Measurements from ENCODE around the gene UBR4.

UBR4 gene

GRCh38 chr1:19202396-19202795 lies 7.7 kb downstream of the UBR4 start:
- TF ChIP-seq MYC (IDR thresholded peaks at IDR 0.05; ENCODE audit: low read depth, low read length), result no peak
- no peak for TF ChIP-seq POLR2A (IDR thresholded peaks at IDR 0.05; ENCODE audit: extremely low read depth, insufficient read length)
- no peak for TF ChIP-seq CTCF (IDR thresholded peaks at IDR 0.05; ENCODE audit: low read depth, low read length)
- H3K4me3 ChIP-seq (ENCODE audit: low read depth, low read length), result no peak overlapping the region
- no peak for DNase-seq (ENCODE audit: low read depth)

DNA sequence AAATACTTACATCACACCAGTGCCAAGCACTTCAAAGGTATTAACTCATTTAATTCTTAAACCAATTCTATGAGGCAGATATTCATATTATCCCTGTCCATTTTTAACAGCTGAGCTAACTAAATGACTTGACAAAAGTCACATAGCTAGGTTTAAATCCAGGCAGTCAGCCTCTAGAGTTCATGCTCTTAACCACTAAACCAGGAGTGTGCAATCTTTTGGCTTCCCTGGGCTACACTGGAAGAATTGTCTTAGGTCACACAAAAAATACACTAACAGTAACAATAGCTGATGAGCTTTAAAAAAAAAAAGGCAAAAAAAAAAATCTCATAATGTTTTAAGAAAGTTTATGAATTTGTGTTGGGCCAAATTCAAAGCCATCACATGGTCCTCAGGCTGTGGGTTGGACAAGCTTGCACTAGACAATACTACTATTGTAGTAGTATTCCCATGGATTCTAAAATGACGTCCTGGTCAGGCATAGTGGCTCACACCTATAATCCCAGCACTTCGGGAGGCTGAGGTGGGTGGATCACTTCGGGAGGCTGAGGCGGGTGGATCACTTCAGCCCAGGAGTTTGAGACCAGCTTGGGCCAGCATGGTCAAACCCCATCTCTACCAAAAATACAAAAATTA lies 10.0 kb downstream of the UBR4 start:
- H3K4me3 ChIP-seq (ENCODE audit: low read depth, low read length), result no peak overlapping the region
- TF ChIP-seq CTCF (IDR thresholded peaks at IDR 0.05; ENCODE audit: low read depth, low read length) (no peak), MYC (IDR thresholded peaks at IDR 0.05; ENCODE audit: low read depth, low read length) (no peak), POLR2A (IDR thresholded peaks at IDR 0.05; ENCODE audit: extremely low read depth, insufficient read length) (no peak)
- TF ChIP-seq, protein P1, sequence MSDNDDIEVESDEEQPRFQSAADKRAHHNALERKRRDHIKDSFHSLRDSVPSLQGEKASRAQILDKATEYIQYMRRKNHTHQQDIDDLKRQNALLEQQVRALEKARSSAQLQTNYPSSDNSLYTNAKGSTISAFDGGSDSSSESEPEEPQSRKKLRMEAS (IDR thresholded peaks at IDR 0.05; ENCODE audit: low read depth, low read length), result no peak
- no peak for DNase-seq (ENCODE audit: low read depth)

DNA sequence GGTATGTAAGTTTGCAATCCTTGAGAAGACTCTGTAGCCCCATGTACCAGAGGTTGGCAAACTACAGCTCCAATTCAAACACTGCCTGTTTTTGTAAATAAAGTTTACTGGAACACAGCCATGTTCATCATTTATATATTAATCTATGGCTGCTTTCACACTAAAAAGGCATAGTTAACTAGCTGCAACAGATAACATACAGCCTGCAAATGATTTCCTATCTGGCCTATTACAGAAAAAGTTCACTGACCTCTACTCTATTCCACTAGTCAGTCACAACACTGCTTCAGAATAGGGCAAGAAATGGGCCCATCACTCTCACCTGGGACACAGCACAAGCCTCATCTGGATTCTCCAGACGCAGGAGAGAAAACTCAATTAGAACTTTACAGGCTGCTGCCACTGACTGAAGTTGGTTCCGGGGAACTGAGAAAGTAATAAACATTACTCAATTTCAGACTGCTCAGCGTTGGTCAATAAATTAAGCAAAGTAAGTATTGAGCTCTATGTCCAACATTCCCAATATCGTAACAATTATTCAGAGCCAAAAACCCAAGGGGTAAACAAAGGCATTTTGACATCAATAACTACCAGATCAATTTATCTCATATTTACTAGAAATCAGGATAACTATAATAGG lies 10.6 kb downstream of the UBR4 start:
- H3K4me3 ChIP-seq (ENCODE audit: low read depth, low read length), result no peak overlapping the region
- DNase-seq (ENCODE audit: low read depth), result no peak
- no peak for TF ChIP-seq CTCF (IDR thresholded peaks at IDR 0.05; ENCODE audit: low read depth, low read length)
- no peak for TF ChIP-seq MYC (IDR thresholded peaks at IDR 0.05; ENCODE audit: low read depth, low read length)
- TF ChIP-seq, protein P1 (IDR thresholded peaks at IDR 0.05; ENCODE audit: low read depth, low read length), result no peak
- no peak for TF ChIP-seq POLR2A (IDR thresholded peaks at IDR 0.05; ENCODE audit: extremely low read depth, insufficient read length)

GRCh38 chr1:19198820-19199219 lies 11.2 kb downstream of the UBR4 start:
- TF ChIP-seq CTCF (IDR thresholded peaks at IDR 0.05; ENCODE audit: low read depth, low read length) (no peak), POLR2A (IDR thresholded peaks at IDR 0.05; ENCODE audit: extremely low read depth, insufficient read length) (no peak), MYC (IDR thresholded peaks at IDR 0.05; ENCODE audit: low read depth, low read length) (no peak)
- TF ChIP-seq, protein P1 (IDR thresholded peaks at IDR 0.05; ENCODE audit: low read depth, low read length), result no peak
- no peak overlapping the region for H3K4me3 ChIP-seq (ENCODE audit: low read depth, low read length)
- DNase-seq (ENCODE audit: low read depth), result no peak

DNA sequence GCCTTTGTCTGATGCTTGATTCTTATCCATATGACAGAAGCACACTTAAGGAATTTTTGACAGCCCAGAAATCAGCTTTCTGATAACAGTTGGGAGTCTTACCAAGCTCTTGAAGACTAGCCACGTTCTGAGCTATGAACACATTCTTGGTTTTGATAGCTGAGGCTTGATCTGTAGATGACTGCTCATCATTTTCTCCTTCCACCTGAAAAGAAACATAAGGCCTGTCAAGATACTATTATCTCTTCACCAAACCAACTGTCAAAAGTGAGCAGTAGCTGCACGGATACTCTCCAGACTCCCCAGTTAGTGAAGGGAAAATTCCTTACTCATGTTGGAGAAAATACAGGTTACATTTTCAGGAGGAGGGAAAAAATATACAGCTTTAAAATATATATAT lies 12.2 kb downstream of the UBR4 start:
- no peak overlapping the region for H3K4me3 ChIP-seq (ENCODE audit: low read depth, low read length)
- no peak for TF ChIP-seq MYC (IDR thresholded peaks at IDR 0.05; ENCODE audit: low read depth, low read length)
- DNase-seq (ENCODE audit: low read depth), result no peak

- DNase-seq (ENCODE audit: low read depth), result no peak
These were observed 13.7 kb downstream of the UBR4 start for GRCh38 chr1:19196331-19196730.

More at GRCh38 chr1:19196331-19196730, 13.7 kb downstream of the UBR4 start:
- TF ChIP-seq CTCF (IDR thresholded peaks at IDR 0.05; ENCODE audit: low read depth, low read length) (no peak), POLR2A (IDR thresholded peaks at IDR 0.05; ENCODE audit: extremely low read depth, insufficient read length) (no peak), MYC (IDR thresholded peaks at IDR 0.05; ENCODE audit: low read depth, low read length) (no peak)
- TF ChIP-seq, protein P1 (IDR thresholded peaks at IDR 0.05; ENCODE audit: low read depth, low read length), result no peak
- no peak overlapping the region for H3K4me3 ChIP-seq (ENCODE audit: low read depth, low read length)
